ENCODE results near the gene RPS6KC1.

- TF ChIP-seq, protein P1, sequence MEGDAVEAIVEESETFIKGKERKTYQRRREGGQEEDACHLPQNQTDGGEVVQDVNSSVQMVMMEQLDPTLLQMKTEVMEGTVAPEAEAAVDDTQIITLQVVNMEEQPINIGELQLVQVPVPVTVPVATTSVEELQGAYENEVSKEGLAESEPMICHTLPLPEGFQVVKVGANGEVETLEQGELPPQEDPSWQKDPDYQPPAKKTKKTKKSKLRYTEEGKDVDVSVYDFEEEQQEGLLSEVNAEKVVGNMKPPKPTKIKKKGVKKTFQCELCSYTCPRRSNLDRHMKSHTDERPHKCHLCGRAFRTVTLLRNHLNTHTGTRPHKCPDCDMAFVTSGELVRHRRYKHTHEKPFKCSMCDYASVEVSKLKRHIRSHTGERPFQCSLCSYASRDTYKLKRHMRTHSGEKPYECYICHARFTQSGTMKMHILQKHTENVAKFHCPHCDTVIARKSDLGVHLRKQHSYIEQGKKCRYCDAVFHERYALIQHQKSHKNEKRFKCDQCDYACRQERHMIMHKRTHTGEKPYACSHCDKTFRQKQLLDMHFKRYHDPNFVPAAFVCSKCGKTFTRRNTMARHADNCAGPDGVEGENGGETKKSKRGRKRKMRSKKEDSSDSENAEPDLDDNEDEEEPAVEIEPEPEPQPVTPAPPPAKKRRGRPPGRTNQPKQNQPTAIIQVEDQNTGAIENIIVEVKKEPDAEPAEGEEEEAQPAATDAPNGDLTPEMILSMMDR (conservative IDR thresholded peaks at IDR 0.05; ENCODE audit: low read length), result no peak
- no peak for TF ChIP-seq EZH2phosphoT487 (IDR thresholded peaks at IDR 0.05; ENCODE audit: borderline replicate concordance)
Measured at GRCh38 chr1:213003256-213003655, 47.8 kb upstream of the RPS6KC1 start.

Data from Loucy (cell line).